K562 (cell line): ENCODE measurements around the gene DNMT3A. TPM values are rescaled to one million over a fixed set of nuclear protein-coding genes. Genes with fewer than 3 reads are reported as not detected.

Experiments used
- FOXK1 ChIP-seq: sonication (generic); formaldehyde crosslinking; IDR thresholded peaks from 2 replicates; pipeline ENCODE4 v1.8.0; 2022; ENCODE audit warnings: missing genetic modification reagents, mild to moderate bottlenecking, borderline replicate concordance
- FUS ChIP-seq: fragments of 200-400 bp; formaldehyde crosslinking; optimal IDR thresholded peaks from 2 replicates; pipeline ENCODE3; 2017; ENCODE audit warnings: low read depth, low read length
- HDAC3 ChIP-seq: fragments of 450-650 bp; IDR thresholded peaks from 2 replicates; pipeline ENCODE4 v1.6.1; 2018; ENCODE audit warnings: borderline replicate concordance, mild to moderate bottlenecking, moderate library complexity; ENCODE audit not compliant: partially characterized antibody
- JUN ChIP-seq, 2 experiments: sonication (generic) in 1 of 2; formaldehyde crosslinking in 1 of 2; IDR thresholded peaks; 2 replicates each; pipeline versions ENCODE4 v1.6.1 to v1.8.0; 2012 to 2022; ENCODE audit warnings: borderline replicate concordance in 2 of 2, mild to moderate bottlenecking in 2 of 2, improper control_type of control experiment in 1 of 2, low read depth in 1 of 2, low read length in 1 of 2, missing genetic modification reagents in 1 of 2
- KAT8 ChIP-seq: fragments of 450-650 bp; IDR thresholded peaks from 2 replicates; pipeline ENCODE4 v1.6.1; 2016; ENCODE audit warnings: low read depth, mild to moderate bottlenecking
- KHSRP ChIP-seq: fragments of 450-650 bp; IDR thresholded peaks from 2 replicates; pipeline ENCODE4 v1.6.1; 2017
- NELFE ChIP-seq: IDR thresholded peaks from 2 replicates; pipeline ENCODE4 v1.6.1; 2011; ENCODE audit warnings: mild to moderate bottlenecking; ENCODE audit not compliant: insufficient read depth, insufficient read length
- PHB2 ChIP-seq: fragments of 450-650 bp; IDR thresholded peaks from 2 replicates; pipeline ENCODE4 v1.6.1; 2017; ENCODE audit warnings: low read depth
- POLR2G ChIP-seq: fragments of 200-400 bp; formaldehyde crosslinking; IDR thresholded peaks from 2 replicates; pipeline ENCODE4 v1.6.1; 2017; ENCODE audit warnings: low read depth, mild to moderate bottlenecking, antibody characterized with exemption, low read length, moderate library complexity
- RBM14 ChIP-seq: fragments of 200-400 bp; formaldehyde crosslinking; IDR thresholded peaks from 2 replicates; pipeline ENCODE4 v1.6.1; 2018; ENCODE audit warnings: low read depth, mild to moderate bottlenecking, low read length, moderate library complexity, borderline replicate concordance; ENCODE audit not compliant: insufficient read depth
- RNF2 ChIP-seq: sonication (generic); IDR thresholded peaks from 2 replicates; pipeline ENCODE4 v1.6.1; 2016
- SMAD4 ChIP-seq: fragments of 250-450 bp; sonication (Bioruptor Pico); conservative IDR thresholded peaks from 2 replicates; pipeline ENCODE4 v1.8.0; 2021; ENCODE audit warnings: inconsistent platforms, mild to moderate bottlenecking, moderate library complexity
- SREBF1 ChIP-seq: fragments of 150-350 bp; IDR thresholded peaks from 2 replicates; pipeline ENCODE4 v1.6.1; 2014; ENCODE audit warnings: antibody characterized with exemption, low read depth, low read length, borderline replicate concordance
- STAT5B ChIP-seq: fragments of 250-450 bp; sonication (Bioruptor Pico); IDR thresholded peaks from 2 replicates; pipeline ENCODE4 v1.8.0; 2021; ENCODE audit warnings: mild to moderate bottlenecking, inconsistent platforms
- TAF9B ChIP-seq: fragments of 450-650 bp; IDR thresholded peaks from 2 replicates; pipeline ENCODE4 v1.6.1; 2018; ENCODE audit warnings: mild to moderate bottlenecking; ENCODE audit not compliant: partially characterized antibody
- TEAD4 ChIP-seq, 2 experiments: sonication (generic) in 1 of 2; formaldehyde crosslinking in 1 of 2; IDR thresholded peaks; 2 replicates each; pipeline versions ENCODE4 v1.6.1 to v1.8.0; 2012 to 2022; ENCODE audit warnings: borderline replicate concordance in 1 of 2, inconsistent platforms in 1 of 2, low read length in 1 of 2, mild to moderate bottlenecking in 1 of 2, missing genetic modification reagents in 1 of 2
- ZKSCAN3 ChIP-seq: fragments of 250-450 bp; sonication (Bioruptor Pico); IDR thresholded peaks from 2 replicates; pipeline ENCODE4 v1.4.0; 2020
- ZNF12 ChIP-seq: sonication (generic); formaldehyde crosslinking; IDR thresholded peaks from 2 replicates; pipeline ENCODE4 v1.4.0; 2020; ENCODE audit warnings: mild to moderate bottlenecking, missing genetic modification reagents
- ZNF224 ChIP-seq: sonication (generic); formaldehyde crosslinking; IDR thresholded peaks from 2 replicates; pipeline ENCODE4 v1.8.0; 2022; ENCODE audit warnings: mild to moderate bottlenecking, missing genetic modification reagents
- ZNF239 ChIP-seq: fragments of 250-450 bp; sonication (Bioruptor Pico); IDR thresholded peaks from 2 replicates; pipeline ENCODE4 v1.4.0; 2020; ENCODE audit warnings: mild to moderate bottlenecking
- polyA plus RNA-seq, 8 experiments: library from polyadenylated mRNA; depleted of rRNA in 4 of 8; stranded (reverse) in 5 of 8; unstranded in 3 of 8; fragments of >200 nt; fragmentation: Nextera tagmentation in 2 of 8; fragmentation: Illumina TruSeq in 1 of 8; extraction: Ambion mirVana in 2 of 8; extraction: Trizol in 1 of 8; gene quantifications; 2 replicates each; pipeline versions ENCODE4 v1.2.1 to v1.2.3, GENCODE V29; 2011 to 2014; ENCODE audit warnings: inconsistent platforms in 1 of 8, missing spikeins in 1 of 8
- total RNA-seq, 7 experiments: library from RNA; depleted of rRNA in 6 of 7; stranded (reverse); fragments of >200 nt in 6 of 7; fragmentation: Illumina TruSeq in 2 of 7; extraction: Trizol in 2 of 7; gene quantifications; 2 replicates each; pipeline versions ENCODE4 v1.2.1 to v1.2.3, GENCODE V29; 2011 to 2021; ENCODE audit warnings: low replicate concordance in 1 of 7
- TF ChIP-seq, protein P1 (sequence below): fragments of 450-650 bp; IDR thresholded peaks from 2 replicates; pipeline ENCODE4 v1.6.1; 2016
- TF ChIP-seq, protein P2 (sequence below): fragments of 250-450 bp; sonication (Bioruptor Pico); IDR thresholded peaks from 2 replicates; pipeline ENCODE4 v1.5.0; 2020; ENCODE audit warnings: mild to moderate bottlenecking, borderline replicate concordance
- TF ChIP-seq, protein P3 (sequence below): sonication (generic); formaldehyde crosslinking; IDR thresholded peaks from 2 replicates; pipeline ENCODE4 v1.4.0; 2020; ENCODE audit warnings: mild to moderate bottlenecking, missing genetic modification reagents

Gene DNMT3A
- total and polyA plus RNA-seq, 9 of the 15 experiments (the other 6 are each of a cell fraction or from before 2014, with no cell fraction given): 3.0 to 16.0 (median 6.1) TPM

- TF ChIP-seq KHSRP: no peak
- no peak for TF ChIP-seq TEAD4 (IDR thresholded peaks at IDR 0.05; ENCODE audit: low read length)
- peak; percentile 88 for TF ChIP-seq TEAD4 (CRISPR knock-in tag; IDR thresholded peaks at IDR 0.05; ENCODE audit: borderline replicate concordance)
- no peak for TF ChIP-seq JUN (IDR thresholded peaks at IDR 0.05; ENCODE audit: borderline replicate concordance, low read depth, low read length)
- 0 out of 2 replicates have a peak, but pooled peaks have one; percentile 59 for TF ChIP-seq JUN (CRISPR knock-in tag; IDR thresholded peaks at IDR 0.05; ENCODE audit: borderline replicate concordance)
- no peak for TF ChIP-seq TAF9B
- no peak; the same call in 1 of the 2 replicates for TF ChIP-seq ZNF12 (CRISPR knock-in tag)
- TF ChIP-seq, protein P1, sequence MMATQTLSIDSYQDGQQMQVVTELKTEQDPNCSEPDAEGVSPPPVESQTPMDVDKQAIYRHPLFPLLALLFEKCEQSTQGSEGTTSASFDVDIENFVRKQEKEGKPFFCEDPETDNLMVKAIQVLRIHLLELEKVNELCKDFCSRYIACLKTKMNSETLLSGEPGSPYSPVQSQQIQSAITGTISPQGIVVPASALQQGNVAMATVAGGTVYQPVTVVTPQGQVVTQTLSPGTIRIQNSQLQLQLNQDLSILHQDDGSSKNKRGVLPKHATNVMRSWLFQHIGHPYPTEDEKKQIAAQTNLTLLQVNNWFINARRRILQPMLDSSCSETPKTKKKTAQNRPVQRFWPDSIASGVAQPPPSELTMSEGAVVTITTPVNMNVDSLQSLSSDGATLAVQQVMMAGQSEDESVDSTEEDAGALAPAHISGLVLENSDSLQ: no peak
- TF ChIP-seq SREBF1: no peak
- TF ChIP-seq, protein P2, sequence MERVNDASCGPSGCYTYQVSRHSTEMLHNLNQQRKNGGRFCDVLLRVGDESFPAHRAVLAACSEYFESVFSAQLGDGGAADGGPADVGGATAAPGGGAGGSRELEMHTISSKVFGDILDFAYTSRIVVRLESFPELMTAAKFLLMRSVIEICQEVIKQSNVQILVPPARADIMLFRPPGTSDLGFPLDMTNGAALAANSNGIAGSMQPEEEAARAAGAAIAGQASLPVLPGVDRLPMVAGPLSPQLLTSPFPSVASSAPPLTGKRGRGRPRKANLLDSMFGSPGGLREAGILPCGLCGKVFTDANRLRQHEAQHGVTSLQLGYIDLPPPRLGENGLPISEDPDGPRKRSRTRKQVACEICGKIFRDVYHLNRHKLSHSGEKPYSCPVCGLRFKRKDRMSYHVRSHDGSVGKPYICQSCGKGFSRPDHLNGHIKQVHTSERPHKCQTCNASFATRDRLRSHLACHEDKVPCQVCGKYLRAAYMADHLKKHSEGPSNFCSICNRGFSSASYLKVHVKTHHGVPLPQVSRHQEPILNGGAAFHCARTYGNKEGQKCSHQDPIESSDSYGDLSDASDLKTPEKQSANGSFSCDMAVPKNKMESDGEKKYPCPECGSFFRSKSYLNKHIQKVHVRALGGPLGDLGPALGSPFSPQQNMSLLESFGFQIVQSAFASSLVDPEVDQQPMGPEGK: no peak
- TF ChIP-seq PHB2: no peak
- no peak for TF ChIP-seq POLR2G
- TF ChIP-seq NELFE: no peak
- TF ChIP-seq RBM14: no peak
- TF ChIP-seq RNF2: no peak
- no peak for TF ChIP-seq ZKSCAN3 (CRISPR knock-in tag)
- TF ChIP-seq FUS: peak; percentile 67
- TF ChIP-seq, protein P3, sequence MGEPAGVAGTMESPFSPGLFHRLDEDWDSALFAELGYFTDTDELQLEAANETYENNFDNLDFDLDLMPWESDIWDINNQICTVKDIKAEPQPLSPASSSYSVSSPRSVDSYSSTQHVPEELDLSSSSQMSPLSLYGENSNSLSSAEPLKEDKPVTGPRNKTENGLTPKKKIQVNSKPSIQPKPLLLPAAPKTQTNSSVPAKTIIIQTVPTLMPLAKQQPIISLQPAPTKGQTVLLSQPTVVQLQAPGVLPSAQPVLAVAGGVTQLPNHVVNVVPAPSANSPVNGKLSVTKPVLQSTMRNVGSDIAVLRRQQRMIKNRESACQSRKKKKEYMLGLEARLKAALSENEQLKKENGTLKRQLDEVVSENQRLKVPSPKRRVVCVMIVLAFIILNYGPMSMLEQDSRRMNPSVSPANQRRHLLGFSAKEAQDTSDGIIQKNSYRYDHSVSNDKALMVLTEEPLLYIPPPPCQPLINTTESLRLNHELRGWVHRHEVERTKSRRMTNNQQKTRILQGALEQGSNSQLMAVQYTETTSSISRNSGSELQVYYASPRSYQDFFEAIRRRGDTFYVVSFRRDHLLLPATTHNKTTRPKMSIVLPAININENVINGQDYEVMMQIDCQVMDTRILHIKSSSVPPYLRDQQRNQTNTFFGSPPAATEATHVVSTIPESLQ: no peak
- no peak for TF ChIP-seq FOXK1
- TF ChIP-seq ZNF239: no peak
- TF ChIP-seq ZNF224: no peak
- no peak for TF ChIP-seq STAT5B
- TF ChIP-seq HDAC3: no peak
- no peak for TF ChIP-seq KAT8
- no peak; the same call in 1 of the 2 replicates for TF ChIP-seq SMAD4 (CRISPR knock-in tag)
These were observed 854 bp upstream of the DNMT3A start (continued) for GRCh38 chr2:25342372-25343186.
